ENCODE data around the gene PTPRN2. TPM values are rescaled to one million over a fixed set of nuclear protein-coding genes. Genes with fewer than 3 reads are reported as not detected.

PTPRN2 gene
- total and polyA plus RNA-seq, 2 donors (not counting 3 experiments of a cell fraction or from before 2014, with no cell fraction given) = 0.62 to 0.88 TPM

DNA sequence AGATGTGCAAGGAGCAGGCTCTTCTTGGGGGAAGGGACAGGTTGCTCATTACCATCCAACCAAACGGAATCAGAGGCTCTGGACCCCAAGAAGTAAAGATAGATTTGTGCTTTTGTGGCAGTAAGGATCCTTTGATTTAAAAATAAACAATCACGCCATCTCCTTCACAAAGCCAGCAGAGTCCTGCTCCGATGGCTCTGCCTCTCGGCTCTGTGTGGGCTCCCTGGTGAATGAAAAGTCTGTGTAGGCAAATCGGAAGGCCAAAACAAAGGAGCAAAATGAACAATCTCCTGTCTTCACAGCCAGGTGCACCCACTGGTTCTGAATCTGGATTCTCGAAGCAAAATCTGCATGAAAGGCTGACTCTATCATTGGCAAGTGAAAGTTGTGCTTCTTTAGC lies 3.8 kb downstream of the PTPRN2 start:
- no peak for TF ChIP-seq EZH2 (IDR thresholded peaks at IDR 0.05; ENCODE audit: borderline replicate concordance, low read depth, low read length, severe bottlenecking)
- no peak for TF ChIP-seq POLR2AphosphoS5 (IDR thresholded peaks at IDR 0.05; ENCODE audit: insufficient read depth, low read depth, low read length)
- no peak for TF ChIP-seq MYC (IDR thresholded peaks at IDR 0.05; ENCODE audit: low read depth, low read length)
- no peak for TF ChIP-seq JUN (IDR thresholded peaks at IDR 0.05; ENCODE audit: borderline replicate concordance, insufficient read depth, insufficient read length, low read depth)
- TF ChIP-seq FOS (IDR thresholded peaks at IDR 0.05; ENCODE audit: borderline replicate concordance, insufficient read depth, low read length) = no peak
- no peak for TF ChIP-seq GATA2 (IDR thresholded peaks at IDR 0.05; ENCODE audit: insufficient read depth, insufficient read length, low read depth, low read length)
- TF ChIP-seq, protein P1, sequence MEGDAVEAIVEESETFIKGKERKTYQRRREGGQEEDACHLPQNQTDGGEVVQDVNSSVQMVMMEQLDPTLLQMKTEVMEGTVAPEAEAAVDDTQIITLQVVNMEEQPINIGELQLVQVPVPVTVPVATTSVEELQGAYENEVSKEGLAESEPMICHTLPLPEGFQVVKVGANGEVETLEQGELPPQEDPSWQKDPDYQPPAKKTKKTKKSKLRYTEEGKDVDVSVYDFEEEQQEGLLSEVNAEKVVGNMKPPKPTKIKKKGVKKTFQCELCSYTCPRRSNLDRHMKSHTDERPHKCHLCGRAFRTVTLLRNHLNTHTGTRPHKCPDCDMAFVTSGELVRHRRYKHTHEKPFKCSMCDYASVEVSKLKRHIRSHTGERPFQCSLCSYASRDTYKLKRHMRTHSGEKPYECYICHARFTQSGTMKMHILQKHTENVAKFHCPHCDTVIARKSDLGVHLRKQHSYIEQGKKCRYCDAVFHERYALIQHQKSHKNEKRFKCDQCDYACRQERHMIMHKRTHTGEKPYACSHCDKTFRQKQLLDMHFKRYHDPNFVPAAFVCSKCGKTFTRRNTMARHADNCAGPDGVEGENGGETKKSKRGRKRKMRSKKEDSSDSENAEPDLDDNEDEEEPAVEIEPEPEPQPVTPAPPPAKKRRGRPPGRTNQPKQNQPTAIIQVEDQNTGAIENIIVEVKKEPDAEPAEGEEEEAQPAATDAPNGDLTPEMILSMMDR (IDR thresholded peaks at IDR 0.05; ENCODE audit: extremely low read depth in 1 of 2, insufficient read depth in 1 of 2, low read depth in 1 of 2, low read length in 2 of 2) = no peak
- no peak for TF ChIP-seq POLR2A (IDR thresholded peaks at IDR 0.05; ENCODE audit: low read depth, low read length)
- dilution Hi-C loops (cut with MboI; ENCODE audit: extremely low pct_ligation_motif_present, low sequenced_read_pairs) = no loop called here

More for the DNA sequence above, 3.8 kb downstream of the PTPRN2 start:
- Histone ChIP-seq H3K4me3 (replicated peaks in 1 of 3; ENCODE audit: insufficient read depth in 1 of 3, low read depth in 1 of 3, low read length in 3 of 3) (no peak overlapping the region), H3K79me2 (ENCODE audit: control insufficient read depth, insufficient read depth, low read length) (no peaks in the 10 kb centered on the region), H3K27me3 (ENCODE audit: control insufficient read depth in 2 of 2, insufficient read depth in 2 of 2, low read length in 2 of 2) (peaks cover 9 to 21% of the 10 kb centered on the region in 2 experiments), H3K36me3 (ENCODE audit: control insufficient read depth in 2 of 2, extremely low read depth in 1 of 2, insufficient read depth in 2 of 2, low read length in 2 of 2) (no peaks in the 10 kb centered on the region), H3K27ac (ENCODE audit: insufficient read depth, low read depth, low read length) (no peak overlapping the region), H3K9me3 (replicated peaks; ENCODE audit: control insufficient read depth, insufficient read depth, low read length) (no peaks in the 10 kb centered on the region), H4K20me1 (replicated peaks; ENCODE audit: control insufficient read depth, extremely low read depth, insufficient read depth, low read length) (no peaks in the 10 kb centered on the region), H3K4me1 (ENCODE audit: control insufficient read depth, extremely low read depth, insufficient read depth, low read length) (no peaks in the 10 kb centered on the region), H3K9ac (replicated peaks; ENCODE audit: extremely low read depth, insufficient read depth, low read length) (no peak overlapping the region), H3K9me1 (replicated peaks; ENCODE audit: control insufficient read depth, extremely low read depth, insufficient read depth, low read length) (no peaks in the 10 kb centered on the region), H3K4me2 (ENCODE audit: insufficient read depth, low read length) (no peak overlapping the region), H2AFZ (ENCODE audit: low read depth, low read length) (no peak overlapping the region)
- BruUV-seq (replicated peaks) = no TSS peak
- ChIA-PET POLR2A (no interaction called here), CTCF (no interaction called here)
- FAIRE-seq (no peak), DNase-seq (ENCODE audit: low read depth, low spot score) (no peak)
- intact Hi-C loops (cut with micrococcal nuclease) = no loop called here

All from endothelial cell of umbilical vein (primary cell).